ENCODE data around the gene CEP350. TPM values are rescaled to one million over a fixed set of nuclear protein-coding genes. Genes with fewer than 3 reads are reported as not detected.
A peak's percentile ranks its signal among the peaks of the same experiment; 100 is the strongest.
"Not testable (repeated sequence)": the region's sequence is repeated elsewhere in the genome, so short reads cannot be mapped to it uniquely, and the experiment has no call there.

CEP350 gene
- total RNA-seq, 2 experiments from 2014 or later, result 34.4 to 37.6 TPM

DNA sequence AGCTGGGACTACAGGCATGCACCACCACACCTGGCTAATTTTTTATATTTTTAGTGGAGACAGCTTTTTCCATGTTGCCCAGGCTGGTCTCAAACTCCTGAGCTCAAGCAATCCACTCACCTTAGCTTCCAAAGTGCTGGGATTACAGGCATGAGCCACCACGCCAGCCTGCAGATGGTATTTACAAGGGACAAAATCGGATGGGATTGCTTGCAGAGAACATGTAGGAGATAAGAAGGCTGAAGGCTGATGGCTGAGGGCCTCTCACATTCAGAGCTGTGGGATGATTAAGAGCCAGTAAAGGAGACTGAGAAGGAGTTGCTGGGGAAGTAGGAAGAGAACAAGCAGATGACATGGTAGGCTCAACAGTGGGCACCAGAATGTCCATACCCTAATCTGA is 176.0 kb downstream of the CEP350 start:
- no peak overlapping the region for H3K27ac Mint-ChIP-seq
- H3K27me3 Mint-ChIP-seq, result no peaks in the 10 kb centered on the region
- H3K9me3 Mint-ChIP-seq, result no peaks in the 10 kb centered on the region
- no peak for DNase-seq
- no peak overlapping the region for H3K4me3 Mint-ChIP-seq
- H3K36me3 Mint-ChIP-seq, result no peaks in the 10 kb centered on the region
- peaks cover 3% of the 10 kb centered on the region for H3K4me1 Mint-ChIP-seq

DNA sequence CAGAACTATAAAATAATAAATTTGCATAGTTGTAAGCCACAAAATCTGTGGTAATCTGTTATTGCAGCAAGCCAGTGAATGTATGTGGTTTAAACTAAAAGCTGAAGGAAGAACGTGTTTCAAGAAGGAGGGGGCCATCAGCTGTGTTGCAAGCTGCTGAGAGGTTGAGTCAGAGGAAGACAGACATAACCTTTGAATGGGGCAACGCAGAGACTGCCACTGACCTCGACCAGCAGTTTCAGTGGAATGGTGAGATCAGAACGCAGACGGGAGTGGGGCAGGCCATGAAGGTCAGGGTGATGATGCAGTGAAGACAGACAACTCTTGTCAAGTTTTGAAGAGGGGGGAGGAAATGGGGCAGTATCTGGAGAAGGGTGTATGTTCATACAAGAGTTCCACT is 176.9 kb downstream of the CEP350 start:
- Mint-ChIP-seq H3K27me3 (no peaks in the 10 kb centered on the region), H3K27ac (no peak overlapping the region), H3K9me3 (no peaks in the 10 kb centered on the region), H3K36me3 (no peaks in the 10 kb centered on the region), H3K4me1 (peaks cover 3% of the 10 kb centered on the region), H3K4me3 (no peak overlapping the region)
- DNase-seq, result peak; percentile 35

DNA sequence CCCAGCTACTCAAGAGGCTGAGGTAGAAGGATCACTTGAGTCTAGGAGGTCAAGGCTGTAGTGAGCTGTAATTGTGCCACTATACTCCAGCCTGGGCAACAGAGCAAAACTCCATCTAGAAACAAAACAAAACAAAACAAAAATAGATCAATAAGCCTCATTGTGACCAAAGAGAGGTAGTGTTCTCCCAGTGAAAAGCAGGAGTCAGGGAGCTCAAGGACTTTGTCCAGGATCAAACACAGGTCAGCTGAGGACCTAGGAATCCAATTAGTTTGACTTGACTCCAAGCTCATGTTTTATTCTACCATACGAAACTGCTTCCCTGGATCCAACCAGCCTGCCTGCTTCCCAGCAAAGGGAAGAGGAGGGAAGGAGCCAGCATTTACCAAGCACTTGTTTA is 178.6 kb downstream of the CEP350 start:
- H3K4me1 Mint-ChIP-seq, result peaks cover 3% of the 10 kb centered on the region

DNA sequence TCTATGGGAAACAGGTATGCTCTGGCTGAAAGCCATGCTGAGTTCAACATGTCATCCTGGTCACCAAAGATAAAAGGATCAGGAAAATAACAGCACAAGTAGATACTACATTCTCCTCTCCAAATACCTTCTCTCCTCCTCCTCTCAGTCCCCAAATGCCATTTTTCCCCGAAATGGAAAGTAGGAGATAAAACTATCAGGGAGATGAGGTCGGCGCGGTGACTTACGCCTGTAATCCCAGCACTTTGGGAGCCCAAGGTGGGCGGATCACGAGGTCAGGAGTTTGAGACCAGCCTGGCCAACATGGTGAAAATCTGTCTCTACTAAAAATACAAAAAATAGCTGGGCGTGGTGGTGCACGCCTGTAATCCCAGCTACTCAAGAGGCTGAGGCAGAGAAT is 179.1 kb downstream of the CEP350 start:
- DNase-seq, H3K36me3 Mint-ChIP-seq, H3K27me3 Mint-ChIP-seq, H3K4me1 Mint-ChIP-seq, H3K9me3 Mint-ChIP-seq, H3K27ac Mint-ChIP-seq, H3K4me3 Mint-ChIP-seq: not testable (repeated sequence)

More for the DNA sequence above, 178.6 kb downstream of the CEP350 start:
- Mint-ChIP-seq H3K36me3 (no peaks in the 10 kb centered on the region), H3K4me3 (no peak overlapping the region), H3K9me3 (no peaks in the 10 kb centered on the region), H3K27ac (no peak overlapping the region), H3K27me3 (no peaks in the 10 kb centered on the region)
- no peak for DNase-seq

DNA sequence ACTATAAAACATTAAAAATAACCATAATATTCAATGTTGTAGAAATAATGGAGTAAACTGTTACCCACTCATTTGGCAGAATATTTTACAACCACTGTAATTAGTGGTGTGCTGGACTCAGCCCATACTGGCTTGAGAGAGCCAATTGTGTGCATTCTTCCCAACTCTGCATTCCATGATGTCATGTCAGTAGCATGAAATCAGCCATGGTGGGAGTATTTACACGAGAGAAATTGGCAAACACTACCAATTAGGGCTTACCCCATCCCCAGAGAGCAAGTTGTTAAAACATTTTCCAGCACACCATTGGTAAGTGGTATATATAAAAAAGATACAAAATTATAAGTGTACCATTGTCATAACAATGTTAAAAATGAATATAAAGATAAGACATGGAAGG is 180.9 kb downstream of the CEP350 start:
- Mint-ChIP-seq H3K27me3 (no peaks in the 10 kb centered on the region), H3K4me1 (peaks cover 3% of the 10 kb centered on the region), H3K27ac (no peak overlapping the region), H3K36me3 (no peaks in the 10 kb centered on the region), H3K9me3 (no peaks in the 10 kb centered on the region), H3K4me3 (no peak overlapping the region)
- DNase-seq, result no peak

DNA sequence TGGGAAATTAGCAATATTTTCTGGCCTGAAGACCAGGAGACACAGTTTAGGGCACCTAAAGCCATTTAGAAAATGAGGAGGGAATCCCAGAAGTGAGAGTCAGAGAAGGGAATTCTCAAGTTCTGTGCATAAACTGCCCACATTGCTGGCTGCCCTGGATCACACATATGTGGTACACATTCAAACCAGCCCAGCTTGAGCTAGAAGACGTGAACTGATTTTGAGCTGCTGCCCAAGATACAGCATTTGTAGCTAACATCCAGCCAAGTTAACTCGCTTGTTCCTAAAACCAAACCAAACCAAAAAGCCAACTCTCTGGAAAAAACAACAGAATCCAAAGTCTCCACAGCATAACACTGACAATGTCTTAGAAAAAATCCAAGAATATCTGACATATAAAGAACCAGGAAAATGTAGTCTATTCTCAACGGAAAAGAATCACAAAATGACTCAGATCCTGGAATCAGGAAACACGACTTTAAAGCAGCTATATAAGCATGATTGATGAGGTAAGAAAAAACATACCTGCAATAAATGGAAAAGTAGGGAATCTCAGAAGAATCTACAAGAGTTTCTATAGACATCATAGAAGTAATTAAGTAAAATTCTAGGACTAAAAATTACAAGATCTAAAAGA is 181.8 kb downstream of the CEP350 start:
- Mint-ChIP-seq H3K4me1 (peaks cover 3% of the 10 kb centered on the region), H3K9me3 (no peaks in the 10 kb centered on the region), H3K27ac (no peak overlapping the region), H3K27me3 (no peaks in the 10 kb centered on the region), H3K4me3 (no peak overlapping the region), H3K36me3 (no peaks in the 10 kb centered on the region)
- no peak for DNase-seq

GRCh38 chr1:180136968-180137356 is 182.4 kb downstream of the CEP350 start:
- Mint-ChIP-seq H3K4me3 (no peak overlapping the region), H3K4me1 (no peaks in the 10 kb centered on the region), H3K27ac (no peak overlapping the region), H3K9me3 (no peaks in the 10 kb centered on the region), H3K27me3 (no peaks in the 10 kb centered on the region), H3K36me3 (no peaks in the 10 kb centered on the region)
- no peak for DNase-seq

DNA sequence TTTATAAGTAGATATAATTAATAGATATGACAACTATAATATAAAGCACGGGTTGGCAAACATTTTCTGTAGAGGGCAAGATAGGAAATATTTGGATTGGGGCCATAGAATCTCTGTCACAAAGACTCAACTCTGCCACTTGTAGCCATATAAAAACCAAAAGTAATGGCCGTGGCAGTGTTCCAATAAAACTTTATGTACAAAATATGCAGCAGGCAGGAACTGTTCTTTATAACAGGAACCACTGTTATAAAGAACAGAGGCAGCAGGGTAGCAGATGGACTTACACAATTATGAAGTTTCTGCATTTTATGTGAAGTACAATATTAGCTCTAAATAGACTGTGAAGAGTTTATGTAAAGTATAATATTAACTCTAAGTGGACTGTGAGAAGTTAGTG is 183.2 kb downstream of the CEP350 start:
- no peak for DNase-seq
- no peaks in the 10 kb centered on the region for H3K4me1 Mint-ChIP-seq
- H3K27me3 Mint-ChIP-seq, result no peaks in the 10 kb centered on the region
- no peaks in the 10 kb centered on the region for H3K9me3 Mint-ChIP-seq
- no peak overlapping the region for H3K27ac Mint-ChIP-seq
- no peaks in the 10 kb centered on the region for H3K36me3 Mint-ChIP-seq
- no peak overlapping the region for H3K4me3 Mint-ChIP-seq

GRCh38 chr1:180141381-180141934 is 186.8 kb downstream of the CEP350 start:
- H3K9me3 Mint-ChIP-seq, result no peaks in the 10 kb centered on the region
- no peaks in the 10 kb centered on the region for H3K4me1 Mint-ChIP-seq
- H3K4me3 Mint-ChIP-seq, result no peak overlapping the region
- no peak overlapping the region for H3K27ac Mint-ChIP-seq
- DNase-seq, result no peak
- no peaks in the 10 kb centered on the region for H3K27me3 Mint-ChIP-seq
- no peaks in the 10 kb centered on the region for H3K36me3 Mint-ChIP-seq

DNA sequence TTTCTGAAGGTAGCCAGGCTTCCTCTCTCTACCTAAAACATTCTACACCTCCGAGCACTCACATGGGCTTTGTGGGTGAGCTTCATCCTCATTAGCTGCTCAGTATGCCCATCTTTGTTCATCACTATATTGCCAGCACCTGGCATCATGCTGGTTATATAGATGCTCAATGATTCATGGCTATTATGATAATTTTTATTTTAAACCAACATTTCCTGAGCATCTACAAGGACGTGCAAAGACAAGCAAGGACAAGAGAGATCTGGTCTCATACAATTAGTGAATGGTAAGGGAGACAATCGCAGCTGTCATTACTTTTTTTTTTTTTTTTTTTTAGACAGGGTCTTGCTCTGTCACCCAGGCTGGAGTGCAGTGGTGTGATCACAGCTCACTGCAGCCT is 188.7 kb downstream of the CEP350 start:
- H3K36me3 Mint-ChIP-seq, result no peaks in the 10 kb centered on the region
- H3K9me3 Mint-ChIP-seq, result no peaks in the 10 kb centered on the region
- H3K4me3 Mint-ChIP-seq, result no peak overlapping the region
- no peak overlapping the region for H3K27ac Mint-ChIP-seq
- DNase-seq, result no peak
- H3K4me1 Mint-ChIP-seq, result no peaks in the 10 kb centered on the region
- H3K27me3 Mint-ChIP-seq, result no peaks in the 10 kb centered on the region

GRCh38 chr1:180144659-180145357 is 190.2 kb downstream of the CEP350 start:
- DNase-seq, result no peak
- no peak overlapping the region for H3K4me3 Mint-ChIP-seq
- H3K4me1 Mint-ChIP-seq, result no peaks in the 10 kb centered on the region
- H3K9me3 Mint-ChIP-seq, result no peaks in the 10 kb centered on the region
- no peaks in the 10 kb centered on the region for H3K27me3 Mint-ChIP-seq
- H3K27ac Mint-ChIP-seq, result no peak overlapping the region
- no peaks in the 10 kb centered on the region for H3K36me3 Mint-ChIP-seq

DNA sequence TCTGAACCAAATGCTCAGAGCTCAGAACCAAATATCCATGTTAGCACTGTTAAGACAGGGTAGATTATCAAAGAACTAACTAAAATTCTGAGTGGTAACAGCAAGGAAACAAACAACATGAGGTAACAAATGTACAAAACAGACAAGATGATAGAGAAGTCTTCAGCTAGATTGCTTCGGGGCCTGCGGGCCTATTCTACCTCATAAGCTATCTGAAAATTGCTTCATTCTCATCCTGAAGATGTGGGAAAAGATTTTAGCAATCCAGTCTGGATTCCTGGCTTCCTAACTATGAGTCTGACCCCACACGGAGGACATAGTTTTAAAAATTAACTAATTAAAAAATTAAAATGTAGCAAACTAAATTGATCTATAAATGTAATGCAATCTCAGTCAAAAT is 190.8 kb downstream of the CEP350 start:
- H3K4me3 Mint-ChIP-seq, result no peak overlapping the region
- H3K27me3 Mint-ChIP-seq, result no peaks in the 10 kb centered on the region
- no peaks in the 10 kb centered on the region for H3K4me1 Mint-ChIP-seq

DNA sequence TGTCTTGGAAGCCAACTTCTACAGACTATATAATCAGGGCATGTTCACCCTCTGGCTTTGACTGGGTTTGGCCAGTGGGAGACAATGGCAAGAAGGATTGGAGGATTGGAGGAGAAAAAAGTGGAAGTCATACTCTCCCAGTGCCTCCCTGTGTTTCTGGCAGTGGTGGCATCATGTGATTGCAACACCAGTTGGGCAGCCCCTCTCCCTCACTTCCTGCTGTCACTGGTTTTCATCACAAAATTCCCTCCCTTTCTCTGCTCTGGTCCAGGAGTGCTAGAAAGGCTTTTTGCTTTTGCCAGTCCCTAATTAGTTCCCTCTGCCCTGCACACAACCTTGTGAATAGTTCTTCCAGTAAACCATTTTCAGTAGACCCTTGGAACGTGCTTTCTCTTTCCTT is 196.4 kb downstream of the CEP350 start:
- Mint-ChIP-seq H3K27me3 (no peaks in the 10 kb centered on the region), H3K9me3 (no peaks in the 10 kb centered on the region), H3K4me1 (peaks cover 14% of the 10 kb centered on the region), H3K36me3 (no peaks in the 10 kb centered on the region), H3K4me3 (no peak overlapping the region), H3K27ac (no peak overlapping the region)
- no peak for DNase-seq

More for the DNA sequence above, 190.8 kb downstream of the CEP350 start:
- no peaks in the 10 kb centered on the region for H3K9me3 Mint-ChIP-seq
- no peak for DNase-seq
- no peak overlapping the region for H3K27ac Mint-ChIP-seq
- no peaks in the 10 kb centered on the region for H3K36me3 Mint-ChIP-seq

GRCh38 chr1:180151508-180151907 is 196.9 kb downstream of the CEP350 start:
- Mint-ChIP-seq H3K36me3 (no peaks in the 10 kb centered on the region), H3K9me3 (no peaks in the 10 kb centered on the region), H3K4me1 (peaks cover 19% of the 10 kb centered on the region), H3K27me3 (no peaks in the 10 kb centered on the region), H3K4me3 (no peak overlapping the region), H3K27ac (no peak overlapping the region)
- DNase-seq, result no peak

DNA sequence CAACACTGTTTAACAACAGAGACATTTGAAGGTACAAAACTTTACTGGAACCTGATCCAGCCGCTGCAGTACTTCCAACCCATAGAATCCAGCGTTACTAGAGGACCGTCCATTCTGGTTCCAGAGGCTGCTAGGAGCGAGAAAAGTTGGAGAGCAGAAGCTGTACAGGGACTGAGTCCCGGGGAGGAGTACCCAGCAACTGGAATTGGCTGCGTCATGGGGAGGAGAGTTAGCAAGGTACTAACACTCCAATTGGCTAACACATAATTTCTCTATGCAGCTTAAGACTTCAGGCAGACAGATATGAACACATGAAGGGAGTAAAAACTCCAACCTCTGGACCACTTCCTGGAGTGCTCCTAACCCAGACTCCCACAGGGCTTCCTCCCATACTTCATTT is 198.0 kb downstream of the CEP350 start:
- Mint-ChIP-seq H3K36me3 (no peaks in the 10 kb centered on the region), H3K27me3 (no peaks in the 10 kb centered on the region), H3K27ac (no peak overlapping the region), H3K4me3 (no peak overlapping the region), H3K9me3 (no peaks in the 10 kb centered on the region), H3K4me1 (peaks cover 27% of the 10 kb centered on the region)
- DNase-seq, result no peak

DNA sequence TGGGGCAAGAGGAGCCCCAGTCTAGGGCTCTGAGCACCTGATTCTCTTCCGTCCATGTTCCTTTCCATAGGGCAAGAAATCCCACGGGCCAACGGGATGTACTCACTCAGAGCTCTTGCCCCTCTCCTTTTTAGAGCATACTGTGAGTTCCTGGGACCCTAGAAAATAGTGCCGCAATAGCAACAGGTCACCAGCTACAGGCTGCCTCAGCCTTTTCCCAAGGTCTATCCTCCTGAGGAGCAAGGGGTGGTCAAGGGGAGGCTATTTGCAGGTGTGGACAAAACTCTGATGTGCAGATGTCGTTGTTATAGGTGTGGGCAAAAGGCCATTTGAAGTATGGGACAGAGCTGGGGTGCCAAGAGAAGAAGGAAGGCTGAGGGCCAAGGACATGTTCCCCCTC is 198.4 kb downstream of the CEP350 start:
- Mint-ChIP-seq H3K4me1 (peaks cover 27% of the 10 kb centered on the region), H3K36me3 (no peaks in the 10 kb centered on the region), H3K9me3 (no peaks in the 10 kb centered on the region), H3K27me3 (no peaks in the 10 kb centered on the region), H3K27ac (no peak overlapping the region), H3K4me3 (no peak overlapping the region)
- no peak for DNase-seq
